ENCODE measurements around the gene RBP3. TPM values are rescaled to one million over a fixed set of nuclear protein-coding genes. Genes with fewer than 3 reads are reported as not detected.

The RBP3 gene
- polyA plus RNA-seq, 3 donors: not detected

DNA sequence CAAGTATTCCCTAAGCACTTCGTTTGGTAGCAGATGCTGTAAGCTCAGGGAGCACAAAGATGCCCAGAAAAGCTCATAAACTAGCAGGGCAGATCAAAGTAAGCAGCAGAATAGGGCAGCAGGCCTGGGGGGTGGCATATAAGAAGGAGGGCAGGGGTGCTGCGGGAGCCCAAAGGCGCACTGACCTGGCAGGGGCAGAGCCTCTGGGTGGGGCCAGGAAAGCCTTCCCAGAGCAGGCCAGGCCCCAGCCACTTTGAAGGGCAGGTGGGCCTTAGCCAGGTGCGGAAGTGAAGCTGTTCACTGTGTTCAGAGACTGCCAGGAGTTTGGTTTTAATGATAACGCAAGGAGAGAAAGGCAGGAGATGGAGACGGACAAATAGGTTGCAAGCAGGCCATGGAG lies 44.3 kb upstream of the RBP3 start:
- Mint-ChIP-seq H3K27me3 (ENCODE audit: low read depth in 3 of 3) (peaks cover 32 to 41% (median 38%) of the 10 kb centered on the region in 3 donors), H3K36me3 (peaks cover 3 to 4% of the 10 kb centered on the region in 2 donors), H3K4me1 (peaks cover 9% of the 10 kb centered on the region), H3K4me3 (no peak overlapping the region), H3K27ac (no peak overlapping the region), H3K9me3 (peaks cover 0 to 7% (median 4%) of the 10 kb centered on the region in 7 donors)
- no peaks in the 10 kb centered on the region for H3K79me2 ChIP-seq (ENCODE audit: insufficient read depth, low read length)
- intact Hi-C loops (cut with micrococcal nuclease): loop anchor here in 1 of 2 donors (10.0 kb wide), 1 partner anchor 69 kb away; no protein-coding TSS in a partner anchor
- no peaks in the 10 kb centered on the region for H3K36me3 ChIP-seq (replicated peaks in 1 of 2; ENCODE audit: control insufficient read depth in 1 of 2, insufficient read depth in 2 of 2, low read length in 2 of 2)
- H3K4me3 ChIP-seq (replicated peaks in 1 of 3; ENCODE audit: low read depth in 2 of 3, low read length in 3 of 3): no peak overlapping the region
- H3K4me2 ChIP-seq (replicated peaks; ENCODE audit: extremely low read depth, low read length, poor library complexity, severe bottlenecking): no peak overlapping the region
- H3K27me3 ChIP-seq (ENCODE audit: control insufficient read depth in 2 of 2, insufficient read depth in 2 of 2, low read length in 2 of 2): peaks cover 27 to 33% of the 10 kb centered on the region in 2 donors
- TF ChIP-seq, protein P1, sequence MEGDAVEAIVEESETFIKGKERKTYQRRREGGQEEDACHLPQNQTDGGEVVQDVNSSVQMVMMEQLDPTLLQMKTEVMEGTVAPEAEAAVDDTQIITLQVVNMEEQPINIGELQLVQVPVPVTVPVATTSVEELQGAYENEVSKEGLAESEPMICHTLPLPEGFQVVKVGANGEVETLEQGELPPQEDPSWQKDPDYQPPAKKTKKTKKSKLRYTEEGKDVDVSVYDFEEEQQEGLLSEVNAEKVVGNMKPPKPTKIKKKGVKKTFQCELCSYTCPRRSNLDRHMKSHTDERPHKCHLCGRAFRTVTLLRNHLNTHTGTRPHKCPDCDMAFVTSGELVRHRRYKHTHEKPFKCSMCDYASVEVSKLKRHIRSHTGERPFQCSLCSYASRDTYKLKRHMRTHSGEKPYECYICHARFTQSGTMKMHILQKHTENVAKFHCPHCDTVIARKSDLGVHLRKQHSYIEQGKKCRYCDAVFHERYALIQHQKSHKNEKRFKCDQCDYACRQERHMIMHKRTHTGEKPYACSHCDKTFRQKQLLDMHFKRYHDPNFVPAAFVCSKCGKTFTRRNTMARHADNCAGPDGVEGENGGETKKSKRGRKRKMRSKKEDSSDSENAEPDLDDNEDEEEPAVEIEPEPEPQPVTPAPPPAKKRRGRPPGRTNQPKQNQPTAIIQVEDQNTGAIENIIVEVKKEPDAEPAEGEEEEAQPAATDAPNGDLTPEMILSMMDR (IDR thresholded peaks at IDR 0.05): no peak
- H2AFZ ChIP-seq (ENCODE audit: insufficient read depth, low read depth, low read length, poor library complexity, severe bottlenecking): no peak overlapping the region
- H3K9ac ChIP-seq (ENCODE audit: insufficient read depth, low read length, poor library complexity, severe bottlenecking): no peak overlapping the region
- no peak for DNase-seq
- no peaks in the 10 kb centered on the region for H4K20me1 ChIP-seq (ENCODE audit: insufficient read depth, low read length)
- H3K4me1 ChIP-seq (ENCODE audit: control insufficient read depth in 1 of 2, insufficient read depth in 2 of 2, low read length in 2 of 2): peaks cover 2 to 12% of the 10 kb centered on the region in 2 donors
- H3K9me3 ChIP-seq (replicated peaks in 1 of 2; ENCODE audit: control insufficient read depth in 1 of 2, insufficient read depth in 1 of 2, low read length in 2 of 2): peaks cover 0 to 4% of the 10 kb centered on the region in 2 donors
- H3K27ac ChIP-seq (ENCODE audit: low read depth in 1 of 2, low read length in 2 of 2): no peak overlapping the region
- 95% methylated on average over 6 of the region's 6 CpGs for WGBS (ENCODE audit: insufficient coverage)

DNA sequence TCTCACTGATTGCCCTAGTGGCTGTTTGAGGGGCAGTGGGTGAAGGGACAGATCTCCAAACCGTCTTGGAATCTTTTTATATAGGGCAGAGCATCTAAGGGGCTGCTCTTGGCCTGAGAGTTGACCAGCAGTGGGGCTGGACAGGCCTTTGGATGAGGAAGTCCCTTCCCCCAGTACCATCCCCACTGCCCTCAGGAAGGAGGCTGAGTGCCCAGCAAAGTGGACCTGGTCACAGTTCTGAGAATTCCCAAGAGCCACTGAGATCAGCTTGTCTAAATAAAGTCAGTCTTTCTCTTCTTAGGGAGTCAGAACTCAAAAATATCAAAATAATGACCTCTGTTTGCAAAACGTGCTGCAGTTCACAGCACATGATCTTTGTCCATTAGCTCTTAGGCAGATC lies 42.6 kb upstream of the RBP3 start:
- no peak overlapping the region for H3K9ac ChIP-seq (ENCODE audit: insufficient read depth, low read length, poor library complexity, severe bottlenecking)
- peaks cover 3 to 4% of the 10 kb centered on the region in 2 donors for H3K36me3 Mint-ChIP-seq
- intact Hi-C loops (cut with micrococcal nuclease): loop anchor here in 1 of 2 donors (10.0 kb wide), 1 partner anchor 71 kb away; no protein-coding TSS in a partner anchor
- no peaks in the 10 kb centered on the region for H3K36me3 ChIP-seq (replicated peaks in 1 of 2; ENCODE audit: control insufficient read depth in 1 of 2, insufficient read depth in 2 of 2, low read length in 2 of 2)
- H3K4me2 ChIP-seq (replicated peaks; ENCODE audit: extremely low read depth, low read length, poor library complexity, severe bottlenecking): no peak overlapping the region
- WGBS (ENCODE audit: insufficient coverage): 86% methylated on average over 1 of the region's 2 CpGs
- TF ChIP-seq, protein P1 (IDR thresholded peaks at IDR 0.05): no peak
- H3K4me1 ChIP-seq (ENCODE audit: control insufficient read depth in 1 of 2, insufficient read depth in 2 of 2, low read length in 2 of 2): peaks cover 2 to 3% of the 10 kb centered on the region in 2 donors
- H3K4me1 Mint-ChIP-seq: peaks cover 6% of the 10 kb centered on the region
- no peak overlapping the region for H3K4me3 ChIP-seq (replicated peaks in 1 of 3; ENCODE audit: low read depth in 2 of 3, low read length in 3 of 3)
- H3K9me3 Mint-ChIP-seq: peaks cover 0 to 5% (median 3%) of the 10 kb centered on the region in 7 donors
- H3K27me3 ChIP-seq (ENCODE audit: control insufficient read depth in 2 of 2, insufficient read depth in 2 of 2, low read length in 2 of 2): peaks cover 16 to 20% of the 10 kb centered on the region in 2 donors
- no peak for DNase-seq
- H3K27ac ChIP-seq (ENCODE audit: low read depth in 1 of 2, low read length in 2 of 2): no peak overlapping the region
- H3K27ac Mint-ChIP-seq: no peak overlapping the region
- H3K27me3 Mint-ChIP-seq (ENCODE audit: low read depth in 3 of 3): peaks cover 23 to 32% (median 29%) of the 10 kb centered on the region in 3 donors
- no peak overlapping the region for H2AFZ ChIP-seq (ENCODE audit: insufficient read depth, low read depth, low read length, poor library complexity, severe bottlenecking)
- no peaks in the 10 kb centered on the region for H3K79me2 ChIP-seq (ENCODE audit: insufficient read depth, low read length)
- H4K20me1 ChIP-seq (ENCODE audit: insufficient read depth, low read length): no peaks in the 10 kb centered on the region
- no peak overlapping the region for H3K4me3 Mint-ChIP-seq
- no peaks in the 10 kb centered on the region for H3K9me3 ChIP-seq (replicated peaks in 1 of 2; ENCODE audit: control insufficient read depth in 1 of 2, insufficient read depth in 1 of 2, low read length in 2 of 2)
